ENCODE results near the gene SAMD14.

SAMD14 gene

GRCh38 chr17:50111673-50112655, 18.0 kb downstream of the SAMD14 start:
- DNase-seq, result peak; percentile 8

- DNase-seq, result no peak
Observed at GRCh38 chr17:50110591-50111349, 19.2 kb downstream of the SAMD14 start.

- DNase-seq, result no peak
Observed at GRCh38 chr17:50109785-50110184, 20.2 kb downstream of the SAMD14 start.

GRCh38 chr17:50109207-50109606, 20.8 kb downstream of the SAMD14 start:
- DNase-seq, result no peak

GRCh38 chr17:50108556-50108955, 21.4 kb downstream of the SAMD14 start:
- no peak for DNase-seq

GRCh38 chr17:50107790-50108414, 22.1 kb downstream of the SAMD14 start:
- no peak for DNase-seq

- no peak for DNase-seq
Observed at GRCh38 chr17:50106393-50107131, 23.4 kb downstream of the SAMD14 start.

GRCh38 chr17:50105811-50106210, 24.1 kb downstream of the SAMD14 start:
- no peak for DNase-seq

- DNase-seq, result no peak
Observed at GRCh38 chr17:50103941-50104340, 26.0 kb downstream of the SAMD14 start.

- DNase-seq, result no peak
Observed at GRCh38 chr17:50103252-50103651, 26.7 kb downstream of the SAMD14 start.

GRCh38 chr17:50102164-50102991, 27.6 kb downstream of the SAMD14 start:
- DNase-seq, result no peak

GRCh38 chr17:50101346-50102163, 28.4 kb downstream of the SAMD14 start:
- no peak for DNase-seq

- DNase-seq, result no peak
Observed at GRCh38 chr17:50100921-50101345, 29.0 kb downstream of the SAMD14 start.

GRCh38 chr17:50100480-50100883, 29.5 kb downstream of the SAMD14 start:
- no peak for DNase-seq

- no peak for DNase-seq
Observed at GRCh38 chr17:50099003-50099402, 31.0 kb downstream of the SAMD14 start.

GRCh38 chr17:50098583-50098982, 31.4 kb downstream of the SAMD14 start:
- no peak for DNase-seq

GRCh38 chr17:50097926-50098325, 32.0 kb downstream of the SAMD14 start:
- DNase-seq, result no peak

GRCh38 chr17:50097455-50097854, 32.5 kb downstream of the SAMD14 start:
- DNase-seq, result no peak

GRCh38 chr17:50096758-50097157, 33.2 kb downstream of the SAMD14 start:
- DNase-seq, result no peak

- no peak for DNase-seq
Observed at GRCh38 chr17:50096092-50096491, 33.9 kb downstream of the SAMD14 start.

GRCh38 chr17:50095626-50096037, 34.3 kb downstream of the SAMD14 start:
- no peak for DNase-seq
